Measurements from ENCODE around the gene OR2T1.
"Not testable (repeated sequence)": the region's sequence is repeated elsewhere in the genome, so short reads cannot be mapped to it uniquely, and the experiment has no call there.

DNA sequence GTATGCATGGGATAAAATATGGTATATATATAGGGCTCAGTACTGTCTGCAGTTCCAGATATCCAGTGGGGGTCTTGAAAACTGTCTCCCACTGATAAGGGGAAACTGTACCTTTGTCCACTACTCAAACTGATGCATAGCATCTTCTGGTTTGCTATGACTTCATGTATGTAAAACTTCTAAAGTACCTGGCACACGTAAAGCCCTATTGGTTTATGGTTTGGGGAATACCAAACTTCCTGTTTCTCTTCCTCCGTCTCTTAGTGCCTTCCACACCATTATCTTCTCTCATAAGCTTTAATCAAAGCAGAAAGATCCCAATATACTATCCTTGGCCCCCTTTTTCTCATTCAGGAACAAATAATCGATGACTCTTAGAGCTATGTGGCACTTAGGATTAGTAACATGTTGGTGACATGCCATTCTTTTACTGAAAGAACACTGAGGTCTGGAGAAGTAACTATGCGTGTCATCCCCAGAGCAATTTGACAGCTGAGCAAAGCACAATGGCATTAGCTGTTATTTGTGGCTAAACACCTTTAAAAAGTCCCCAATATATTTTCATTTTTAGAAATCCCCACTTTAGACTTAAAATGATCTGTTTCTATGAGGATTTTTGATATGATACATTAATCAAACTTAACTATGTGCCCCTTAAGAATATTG, 45.7 kb downstream of the OR2T1 start:
- TF ChIP-seq CTCF, POLR2A (IDR thresholded peaks at IDR 0.05): not testable (repeated sequence)

Data from lower leg skin (tissue), 3 donors.